ENCODE measurements around the gene GTF3C1. TPM values are rescaled to one million over a fixed set of nuclear protein-coding genes. Genes with fewer than 3 reads are reported as not detected.

The GTF3C1 gene
- total and polyA plus RNA-seq, 2 of the 13 experiments (the other 11 are each of a cell fraction or from before 2014, with no cell fraction given), result 29.2 to 72.7 TPM

GRCh38 chr16:27471661-27472060 is 78.1 kb downstream of the GTF3C1 start:
- H3K79me2 ChIP-seq (ENCODE audit: insufficient read depth, low read length), result no peaks in the 10 kb centered on the region
- ChIA-PET POLR2A (no interaction called here), CTCF (ENCODE audit: low intra/inter-chr PET ratio, low total read pairs) (no interaction called here)
- no TSS peak for BruUV-seq (replicated peaks)
- no peaks in the 10 kb centered on the region for H3K9me3 ChIP-seq (ENCODE audit: low read length)
- intact Hi-C loops (cut with micrococcal nuclease; ENCODE audit: unreplicated experiment) (no loop called here), in situ Hi-C loops (cut with HindIII; ENCODE audit: extremely low pct_ligation_motif_present, low pct_unique_long_range_greater_than_20kb) (no loop called here)
- no peak overlapping the region; a peak in 1 of 6 replicates for H3K4me3 ChIP-seq (replicated peaks in 1 of 3; ENCODE audit: insufficient read depth in 1 of 3, low read depth in 2 of 3, low read length in 3 of 3)
- no peak overlapping the region for H3K9ac ChIP-seq (ENCODE audit: insufficient read depth, low read depth, low read length)
- TF ChIP-seq HNF4G (IDR thresholded peaks at IDR 0.05; ENCODE audit: borderline replicate concordance, low read depth, low read length) (no peak), HNF4G (CRISPR knock-in tag; IDR thresholded peaks at IDR 0.05; ENCODE audit: borderline replicate concordance, low read depth) (0 out of 2 replicates have a peak, but pooled peaks have one; percentile 31), ZBTB38 (CRISPR knock-in tag; IDR thresholded peaks at IDR 0.05) (0 out of 2 replicates have a peak, but pooled peaks have one; percentile 47), ATF2 (CRISPR knock-in tag; IDR thresholded peaks at IDR 0.05) (no peak), ZNF772 (CRISPR knock-in tag; IDR thresholded peaks at IDR 0.05) (no peak)
- no peaks in the 10 kb centered on the region for H4K20me1 ChIP-seq (ENCODE audit: insufficient read depth, low read length)
- peak overlapping the region; percentile 61 for H3K27ac ChIP-seq (ENCODE audit: extremely low read length, insufficient read depth, low read length)
- H3K36me3 ChIP-seq (replicated peaks in 1 of 2; ENCODE audit: control insufficient read depth in 1 of 2, insufficient read depth in 2 of 2, low read length in 2 of 2), result peaks cover 73 to 98% of the 10 kb centered on the region in 2 experiments
- H2AFZ ChIP-seq (ENCODE audit: low read length), result no peak overlapping the region
- ATAC-seq (no peak), DNase-seq (ENCODE audit: low spot score) (no peak), FAIRE-seq (no peak)
- peak overlapping the region; percentile 8; the same call in 1 of the 2 replicates for H3K4me2 ChIP-seq (ENCODE audit: low read depth, low read length)
- WGBS (ENCODE audit: low lambda C conversion rate), result 95% methylated on average over 19 of the region's 19 CpGs
- H3K27me3 ChIP-seq (ENCODE audit: control insufficient read depth in 1 of 2, insufficient read depth in 2 of 2, low read length in 2 of 2), result no peaks in the 10 kb centered on the region
- peaks cover 29% of the 10 kb centered on the region for H3K4me1 ChIP-seq (ENCODE audit: insufficient read depth, low read length)

DNA sequence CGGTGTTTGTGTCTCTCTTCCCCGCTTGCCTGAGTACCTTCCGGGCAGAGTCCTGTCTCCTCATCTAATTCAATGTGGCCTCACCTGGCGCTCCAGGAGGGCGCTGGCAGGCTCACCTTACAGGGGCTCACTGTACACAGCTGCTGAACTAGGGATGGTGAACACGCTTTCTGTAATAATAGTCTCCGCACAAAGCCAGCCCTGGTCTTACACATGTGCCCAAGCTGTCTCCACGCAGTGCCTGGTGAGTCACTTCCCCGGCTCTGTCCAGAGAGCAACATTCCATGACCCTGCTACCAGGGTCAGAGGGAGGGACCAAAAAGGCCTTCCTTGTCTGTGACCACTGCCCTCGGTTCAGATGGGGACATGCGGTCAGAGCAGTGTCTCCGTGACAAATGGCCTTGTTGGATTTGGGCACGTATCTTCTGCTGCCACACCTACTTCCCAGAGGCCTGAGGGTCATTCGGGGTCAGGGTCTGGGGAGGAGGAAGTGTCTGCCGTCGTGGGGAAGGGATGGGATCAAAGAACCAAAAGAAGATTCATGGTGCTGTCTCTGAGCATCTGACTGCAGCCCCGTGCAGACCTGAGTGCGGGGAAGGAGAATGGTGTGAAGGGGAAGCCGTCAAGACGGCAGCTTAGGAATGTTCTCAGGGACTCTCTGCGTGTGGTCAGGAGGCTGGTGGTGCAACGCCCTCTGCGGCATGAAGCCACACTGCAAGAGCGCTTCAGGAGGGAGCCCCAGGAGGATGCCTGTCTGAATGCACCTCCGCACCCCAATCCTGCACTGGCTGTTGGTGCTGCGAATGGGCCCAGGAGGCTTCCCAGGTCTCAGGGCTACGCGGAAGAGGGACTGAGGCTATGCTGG is 78.9 kb downstream of the GTF3C1 start:
- in situ Hi-C loops (cut with HindIII; ENCODE audit: extremely low pct_ligation_motif_present, low pct_unique_long_range_greater_than_20kb), result no loop called here
- H3K9me3 ChIP-seq (ENCODE audit: low read length), result no peaks in the 10 kb centered on the region
- H3K9ac ChIP-seq (ENCODE audit: insufficient read depth, low read depth, low read length), result peak overlapping the region; percentile 13; the same call in 1 of the 2 replicates
- H3K27me3 ChIP-seq (ENCODE audit: control insufficient read depth in 1 of 2, insufficient read depth in 2 of 2, low read length in 2 of 2), result no peaks in the 10 kb centered on the region
- no peak overlapping the region for H2AFZ ChIP-seq (ENCODE audit: low read length)
- FAIRE-seq (peak; percentile 88), ATAC-seq (peak; percentile 97), DNase-seq (ENCODE audit: low spot score) (peak; percentile 91)
- ChIA-PET POLR2A (no interaction called here), CTCF (ENCODE audit: low intra/inter-chr PET ratio, low total read pairs) (no interaction called here)
- H3K79me2 ChIP-seq (ENCODE audit: insufficient read depth, low read length), result no peaks in the 10 kb centered on the region
- peaks cover 69 to 98% of the 10 kb centered on the region in 2 experiments for H3K36me3 ChIP-seq (replicated peaks in 1 of 2; ENCODE audit: control insufficient read depth in 1 of 2, insufficient read depth in 2 of 2, low read length in 2 of 2)
- H3K27ac ChIP-seq (ENCODE audit: extremely low read length, insufficient read depth, low read length), result peak overlapping the region; percentile 61
- no peaks in the 10 kb centered on the region for H4K20me1 ChIP-seq (ENCODE audit: insufficient read depth, low read length)
- peaks cover 29% of the 10 kb centered on the region for H3K4me1 ChIP-seq (ENCODE audit: insufficient read depth, low read length)
- H3K4me2 ChIP-seq (ENCODE audit: low read depth, low read length), result peak overlapping the region; percentile 8; the same call in 1 of the 2 replicates
- 64% methylated on average over 27 of the region's 28 CpGs for WGBS (ENCODE audit: low lambda C conversion rate)
- intact Hi-C loops (cut with micrococcal nuclease; ENCODE audit: unreplicated experiment), result no loop called here
- no TSS peak for BruUV-seq (replicated peaks)
- no peak overlapping the region for H3K4me3 ChIP-seq (replicated peaks in 1 of 3; ENCODE audit: insufficient read depth in 1 of 3, low read depth in 2 of 3, low read length in 3 of 3)
- TF ChIP-seq ZNF709 (CRISPR knock-in tag; IDR thresholded peaks at IDR 0.05) (0 out of 2 replicates have a peak, but pooled peaks have one; percentile 60), ZNF138 (CRISPR knock-in tag; IDR thresholded peaks at IDR 0.05; ENCODE audit: low read depth) (no peak), ZNF296 (CRISPR knock-in tag; conservative IDR thresholded peaks at IDR 0.05) (no peak), HDAC1 (CRISPR knock-in tag; IDR thresholded peaks at IDR 0.05) (peak; percentile 57; the same call in 1 of the 2 replicates), RFX3 (CRISPR knock-in tag; IDR thresholded peaks at IDR 0.05) (no peak), FOXP1 (IDR thresholded peaks at IDR 0.05) (no peak), FOXP1 (CRISPR knock-in tag; IDR thresholded peaks at IDR 0.05) (peak; percentile 56; the same call in 1 of the 2 replicates), ZC3H4 (CRISPR knock-in tag; IDR thresholded peaks at IDR 0.05; ENCODE audit: borderline replicate concordance) (no peak), TEF (CRISPR knock-in tag; IDR thresholded peaks at IDR 0.05) (no peak)
- TF ChIP-seq, protein P1, sequence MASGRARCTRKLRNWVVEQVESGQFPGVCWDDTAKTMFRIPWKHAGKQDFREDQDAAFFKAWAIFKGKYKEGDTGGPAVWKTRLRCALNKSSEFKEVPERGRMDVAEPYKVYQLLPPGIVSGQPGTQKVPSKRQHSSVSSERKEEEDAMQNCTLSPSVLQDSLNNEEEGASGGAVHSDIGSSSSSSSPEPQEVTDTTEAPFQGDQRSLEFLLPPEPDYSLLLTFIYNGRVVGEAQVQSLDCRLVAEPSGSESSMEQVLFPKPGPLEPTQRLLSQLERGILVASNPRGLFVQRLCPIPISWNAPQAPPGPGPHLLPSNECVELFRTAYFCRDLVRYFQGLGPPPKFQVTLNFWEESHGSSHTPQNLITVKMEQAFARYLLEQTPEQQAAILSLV (CRISPR knock-in tag; IDR thresholded peaks at IDR 0.05; ENCODE audit: borderline replicate concordance), result peak; percentile 57; the same call in 1 of the 2 replicates

Data from HepG2 (cell line).